ENCODE data around the gene SEC23IP. TPM values are rescaled to one million over a fixed set of nuclear protein-coding genes. Genes with fewer than 3 reads are reported as not detected.

The SEC23IP gene
- total RNA-seq, 2 donors from 2014 or later: 52.2 to 67.2 TPM

DNA sequence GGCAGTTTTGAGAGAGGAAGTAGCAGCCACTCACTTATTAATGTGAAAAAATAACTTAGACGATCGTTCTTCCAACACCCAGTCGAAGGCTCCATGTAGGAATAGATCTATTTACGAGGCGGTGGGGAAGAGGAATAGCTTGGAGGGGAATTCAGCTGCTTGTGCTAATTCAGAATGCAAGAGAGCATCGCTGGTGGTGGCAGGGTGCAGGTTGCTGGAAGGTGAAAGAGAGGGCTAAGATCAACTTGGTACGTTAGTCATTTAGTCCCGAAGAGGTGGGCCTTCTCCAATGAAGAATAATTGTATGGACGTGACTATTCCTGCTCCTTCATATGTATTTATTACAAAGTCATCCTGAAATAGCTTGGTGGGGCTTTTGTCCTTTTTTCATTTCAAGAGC, 98.5 kb downstream of the SEC23IP start:
- ATAC-seq: no peak
- DNase-seq: no peak
- intact Hi-C loops (cut with DNase I, micrococcal nuclease): no loop called here

DNA sequence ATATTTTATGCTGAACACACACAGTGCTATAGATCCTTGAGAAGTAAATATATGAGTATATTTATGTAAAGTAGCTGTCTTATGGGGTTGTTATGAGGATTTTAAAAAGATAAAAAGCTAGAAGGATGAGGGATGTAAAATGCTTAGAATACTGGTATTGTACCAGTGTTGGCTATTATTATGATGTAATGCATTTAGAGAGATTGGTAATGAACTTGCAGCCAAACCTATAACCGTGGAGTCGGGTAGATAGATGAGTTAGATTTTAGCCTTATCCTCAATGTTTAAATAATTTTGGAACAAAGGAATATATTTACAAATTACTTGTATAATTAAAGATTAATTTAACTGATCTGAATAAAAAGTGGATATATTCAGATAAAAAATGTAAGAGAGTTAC, 99.3 kb downstream of the SEC23IP start:
- ATAC-seq (no peak), DNase-seq (no peak)
- intact Hi-C loops (cut with DNase I, micrococcal nuclease): no loop called here

Small RNA genes within 50 kb of the gene (microRNA-seq; reads per million reads assigned to microRNA genes)
- gene MIR4682: 0 reads per million in 2 donors

Other genes starting within 250 kb of the SEC23IP start
- 10 to 100 TPM; 26.4 to 26.9 TPM for gene BAG3, start 241.3 kb upstream of the SEC23IP start, total RNA-seq
- gene INPP5F, start 166.7 kb upstream of the SEC23IP start, total RNA-seq: 10 to 100 TPM; 12.7 to 15.7 TPM
- 10 to 100 TPM; 40.1 to 41.0 TPM for gene MCMBP, start 19.9 kb upstream of the SEC23IP start, total RNA-seq

Data from left colon (tissue), 2 donors.